PC-9 (cell line): Measurements from ENCODE around the gene HESX1.

Source experiments
- CTCF ChIP-seq: fragments of 200-600 bp; sonication (generic); conservative IDR thresholded peaks from 2 replicates; pipeline ENCODE4 v1.6.1; 2017; ENCODE audit warnings: mixed run types, antibody characterized with exemption, mild to moderate bottlenecking, moderate library complexity
- EZH2 ChIP-seq: fragments of 200-600 bp; sonication (generic); IDR thresholded peaks from 2 replicates; pipeline ENCODE4 v1.8.0; 2017; ENCODE audit warnings: antibody characterized with exemption, low read depth

DNA sequence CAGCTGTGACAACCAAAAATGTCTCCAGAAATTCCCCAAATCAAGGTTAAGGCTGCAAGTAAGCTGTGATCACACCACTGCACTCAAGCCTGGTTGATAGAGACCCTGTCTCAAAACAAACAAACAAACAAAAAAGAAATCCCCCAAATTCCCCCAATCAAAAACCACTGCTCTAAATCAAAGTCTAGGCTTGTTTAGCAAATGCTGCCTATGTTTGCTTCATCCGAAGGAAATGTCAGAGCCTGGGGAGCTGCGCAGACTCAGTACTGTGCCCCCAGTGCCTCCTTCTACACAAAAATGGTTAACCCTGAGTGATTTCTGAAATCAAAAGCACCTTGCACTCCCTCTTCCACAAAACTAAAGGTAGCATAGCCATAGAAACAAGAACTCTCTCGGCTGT, 48.0 kb downstream of the HESX1 start:
- TF ChIP-seq CTCF (no peak), EZH2 (no peak)
